SK-N-SH (cell line): ENCODE measurements around the gene ACOXL. TPM values are rescaled to one million over a fixed set of nuclear protein-coding genes. Genes with fewer than 3 reads are reported as not detected.

ENCODE experiments used
- CTCF ChIA-PET: fragments of 300-600, 350-600 bp; formaldehyde crosslinking; extraction: SDS; loops from one replicate; lab custom pipeline; 2021; lab: Yijun Ruan, JAX
- POLR2A ChIA-PET: fragments of 350-600 bp; sonication (Branson Sonifier 250); formaldehyde crosslinking; extraction: SDS; loops from one replicate; lab custom pipeline; 2020; ENCODE audit warnings: antibody characterized with exemption, inconsistent platforms; lab: Yijun Ruan, JAX
- DNase-seq: peaks from one replicate; pipeline ENCODE4 v3.0.0; 2012
- H2AFZ ChIP-seq: fragments of 200-600 bp; sonication (generic); 2 replicates; pipeline ENCODE4 v1.8.1; 2016; ENCODE audit warnings: antibody characterized with exemption, mild to moderate bottlenecking, low read depth
- H3F3A ChIP-seq: fragments of 200-600 bp; sonication (generic); replicated peaks from 2 replicates; pipeline ENCODE3; 2016; ENCODE audit warnings: antibody characterized with exemption, mild to moderate bottlenecking; ENCODE audit not compliant: insufficient read depth
- H3K27ac ChIP-seq, 2 experiments: fragments of 200-500 bp in 1 of 2; fragments of 200-600 bp in 1 of 2; sonication (Bioruptor generic) in 1 of 2; sonication (generic), shearing (Covaris generic) in 1 of 2; 2 replicates each; pipeline versions ENCODE4 v1.5.1 to v1.6.1; 2014 to 2016; ENCODE audit warnings: low read depth in 2 of 2, inconsistent platforms in 1 of 2, low read length in 1 of 2, mild to moderate bottlenecking in 1 of 2, mixed read lengths in 1 of 2
- H3K27me3 ChIP-seq: fragments of 200-600 bp; sonication (generic), shearing (Covaris generic); 2 replicates; pipeline ENCODE4 v1.6.1; 2016; ENCODE audit warnings: mixed run types; ENCODE audit not compliant: insufficient read depth
- H3K36me3 ChIP-seq, 2 experiments: fragments of 200-500 bp in 1 of 2; fragments of 200-600 bp in 1 of 2; sonication (Bioruptor generic) in 1 of 2; sonication (generic) in 1 of 2; replicated peaks in 1 of 2; 2 replicates each; pipeline versions ENCODE3 to v1.5.1; 2014 to 2016; ENCODE audit warnings: low read length in 1 of 2, mild to moderate bottlenecking in 1 of 2; ENCODE audit not compliant: insufficient read depth in 2 of 2, control insufficient read depth in 1 of 2
- H3K4me1 ChIP-seq, 2 experiments: fragments of 200-500 bp in 1 of 2; fragments of 200-600 bp in 1 of 2; sonication (Bioruptor generic) in 1 of 2; sonication (generic), shearing (Covaris generic) in 1 of 2; 2 replicates each; pipeline versions ENCODE4 v1.5.1 to v1.6.1; 2014 to 2016; ENCODE audit warnings: low read depth in 1 of 2, low read length in 1 of 2, mixed run types in 1 of 2; ENCODE audit not compliant: insufficient read depth in 2 of 2, control insufficient read depth in 1 of 2
- H3K4me2 ChIP-seq: fragments of 200-600 bp; sonication (generic), shearing (Covaris generic); 2 replicates; pipeline ENCODE4 v1.6.1; 2017; ENCODE audit warnings: mixed run types
- H3K4me3 ChIP-seq, 2 experiments: fragments of 200-500 bp in 1 of 2; fragments of 200-600 bp in 1 of 2; sonication (Bioruptor generic) in 1 of 2; sonication (generic), shearing (Covaris generic) in 1 of 2; 2 replicates each; pipeline versions ENCODE4 v1.5.1 to v1.8.1; 2014 to 2016; ENCODE audit warnings: low read depth in 2 of 2, inconsistent platforms in 1 of 2, low read length in 1 of 2, mild to moderate bottlenecking in 1 of 2, mixed read lengths in 1 of 2, moderate library complexity in 1 of 2
- H3K79me2 ChIP-seq: fragments of 200-600 bp; sonication (generic); 2 replicates; pipeline ENCODE4 v1.8.1; 2017; ENCODE audit warnings: mild to moderate bottlenecking; ENCODE audit not compliant: insufficient read depth
- H3K9ac ChIP-seq: fragments of 200-600 bp; sonication (generic); 2 replicates; pipeline ENCODE4 v1.6.1; 2017; ENCODE audit warnings: mixed run types
- H3K9me2 ChIP-seq: fragments of 200-600 bp; sonication (generic); 2 replicates; pipeline ENCODE4 v1.6.1; 2017; ENCODE audit warnings: mixed run types
- H3K9me3 ChIP-seq: fragments of 200-600 bp; sonication (generic); 2 replicates; pipeline ENCODE4 v1.6.1; 2017; ENCODE audit warnings: mixed run types, mild to moderate bottlenecking, moderate library complexity
- H4K20me1 ChIP-seq: fragments of 200-600 bp; sonication (generic); 2 replicates; pipeline ENCODE4 v1.6.1; 2017; ENCODE audit warnings: mild to moderate bottlenecking, mixed run types; ENCODE audit not compliant: insufficient read depth
- EP300 ChIP-seq, 2 experiments: IDR thresholded peaks; 2 replicates each; pipeline versions ENCODE4 v1.4.0 to v1.6.1; 2012; ENCODE audit warnings: borderline replicate concordance in 1 of 2, low read depth in 1 of 2, low read length in 1 of 2
- FOSL2 ChIP-seq: IDR thresholded peaks from 2 replicates; pipeline ENCODE4 v1.4.0; 2012; ENCODE audit warnings: low read depth, mild to moderate bottlenecking, moderate library complexity, borderline replicate concordance
- FOXJ3 ChIP-seq: sonication (generic); formaldehyde crosslinking; IDR thresholded peaks from 2 replicates; pipeline ENCODE4 v1.5.1; 2020; ENCODE audit warnings: mild to moderate bottlenecking, missing genetic modification reagents
- GATA2 ChIP-seq: sonication (generic); formaldehyde crosslinking; IDR thresholded peaks from 2 replicates; pipeline ENCODE4 v1.5.0; 2020; ENCODE audit warnings: mild to moderate bottlenecking, missing genetic modification reagents
- NFIC ChIP-seq: IDR thresholded peaks from 2 replicates; pipeline ENCODE4 v1.4.0; 2012; ENCODE audit warnings: borderline replicate concordance
- POLR2AphosphoS5 ChIP-seq: IDR thresholded peaks from 2 replicates; pipeline ENCODE4 v1.6.1; 2012; ENCODE audit warnings: low read depth, low read length
- SIN3A ChIP-seq: IDR thresholded peaks from 2 replicates; pipeline ENCODE4 v1.6.1; 2012; ENCODE audit warnings: low read depth, mild to moderate bottlenecking, low read length, moderate library complexity, borderline replicate concordance
- SMC3 ChIP-seq: IDR thresholded peaks from 2 replicates; pipeline ENCODE4 v1.6.1; 2012; ENCODE audit warnings: low read depth, low read length, improper control_type of control experiment
- TAF1 ChIP-seq: IDR thresholded peaks from 2 replicates; pipeline ENCODE4 v1.6.1; 2012; ENCODE audit warnings: low read depth, mild to moderate bottlenecking, low read length, moderate library complexity, borderline replicate concordance
- WGBS: methylation state at CpG from one replicate; pipeline ENCODE4 v1.1.6; 2017; ENCODE audit warnings: low lambda C conversion rate; 5-methylcytosine and 5-hydroxymethylcytosine counted together
- polyA plus RNA-seq, 3 experiments: library from polyadenylated mRNA; depleted of rRNA; stranded (reverse); fragments of >200 nt; gene quantifications; 2 replicates each; pipeline ENCODE4 v1.2.3, GENCODE V29; 2012
- TF ChIP-seq, protein P1 (sequence below): fragments of 150-350 bp; IDR thresholded peaks from 2 replicates; pipeline ENCODE4 v1.6.1; 2016; ENCODE audit warnings: mild to moderate bottlenecking, low read depth, low read length

Gene ACOXL
- polyA plus RNA-seq, 1 of the 3 experiments (the other 2 are of a cell fraction): not detected

DNA sequence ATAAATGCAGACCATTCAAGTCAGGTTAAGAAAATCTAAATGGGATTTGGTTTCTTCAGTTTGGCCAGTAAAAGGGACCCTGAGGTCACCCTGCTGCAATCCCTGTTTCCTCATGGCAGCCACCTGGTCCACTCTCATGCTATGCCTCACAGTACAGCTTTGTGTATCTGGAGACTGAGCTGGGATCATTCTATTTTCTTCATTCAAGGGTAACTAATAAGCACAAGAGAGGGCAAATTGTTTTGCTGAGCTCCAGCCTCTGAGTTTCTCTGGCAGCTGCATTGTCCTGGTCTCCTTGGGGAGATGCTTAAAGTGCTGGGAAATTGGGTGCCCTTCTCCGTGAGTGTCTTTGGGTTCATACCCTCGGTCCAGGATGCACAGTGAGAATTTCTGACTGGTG, 369.8 kb downstream of the ACOXL start:
- POLR2A ChIA-PET: no interaction called here
- no peaks in the 10 kb centered on the region for H3K79me2 ChIP-seq
- H2AFZ ChIP-seq: no peak overlapping the region
- no peaks in the 10 kb centered on the region for H3F3A ChIP-seq
- H3K4me3 ChIP-seq: no peak overlapping the region
- WGBS: 51% methylated on average over 2 of the region's 2 CpGs
- TF ChIP-seq SMC3 (no peak), GATA2 (CRISPR knock-in tag) (no peak), FOXJ3 (CRISPR knock-in tag) (no peak), SIN3A (no peak)
- TF ChIP-seq, protein P1, sequence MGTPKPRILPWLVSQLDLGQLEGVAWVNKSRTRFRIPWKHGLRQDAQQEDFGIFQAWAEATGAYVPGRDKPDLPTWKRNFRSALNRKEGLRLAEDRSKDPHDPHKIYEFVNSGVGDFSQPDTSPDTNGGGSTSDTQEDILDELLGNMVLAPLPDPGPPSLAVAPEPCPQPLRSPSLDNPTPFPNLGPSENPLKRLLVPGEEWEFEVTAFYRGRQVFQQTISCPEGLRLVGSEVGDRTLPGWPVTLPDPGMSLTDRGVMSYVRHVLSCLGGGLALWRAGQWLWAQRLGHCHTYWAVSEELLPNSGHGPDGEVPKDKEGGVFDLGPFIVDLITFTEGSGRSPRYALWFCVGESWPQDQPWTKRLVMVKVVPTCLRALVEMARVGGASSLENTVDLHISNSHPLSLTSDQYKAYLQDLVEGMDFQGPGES: no peak
- no peaks in the 10 kb centered on the region for H3K9me2 ChIP-seq
- no peaks in the 10 kb centered on the region for H4K20me1 ChIP-seq
- CTCF ChIA-PET: no interaction called here
- no peak overlapping the region for H3K27ac ChIP-seq
- DNase-seq: no peak
- no peaks in the 10 kb centered on the region for H3K9me3 ChIP-seq
- no peaks in the 10 kb centered on the region; a peak in 1 of 4 replicates for H3K4me1 ChIP-seq
- H3K4me2 ChIP-seq: no peak overlapping the region
- no peak overlapping the region for H3K9ac ChIP-seq
- no peaks in the 10 kb centered on the region; the same call in 1 of the 2 replicates for H3K27me3 ChIP-seq
- H3K36me3 ChIP-seq: no peaks in the 10 kb centered on the region

DNA sequence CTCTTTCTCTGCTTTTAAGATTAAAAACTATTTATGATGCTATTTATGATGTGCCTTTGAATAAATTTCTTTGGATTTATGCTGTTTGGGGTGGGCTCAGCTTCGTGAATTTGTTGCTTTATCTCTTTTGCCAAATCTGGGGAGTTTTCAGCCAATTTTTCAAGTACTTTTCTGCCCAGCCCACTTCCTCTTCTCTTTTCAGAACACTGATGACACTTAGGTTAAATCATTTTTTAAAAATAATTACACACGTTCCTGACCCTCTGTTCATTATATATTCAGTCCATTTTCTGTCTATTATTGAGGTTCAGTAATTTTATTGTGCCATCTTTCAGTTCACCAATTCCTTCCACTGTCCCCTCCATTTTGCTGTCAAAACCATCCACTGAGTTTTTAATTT, 373.6 kb downstream of the ACOXL start:
- CTCF ChIA-PET: no interaction called here
- H2AFZ ChIP-seq: no peak overlapping the region
- no peak overlapping the region for H3K27ac ChIP-seq
- H3K4me2 ChIP-seq: no peak overlapping the region
- H3K4me3 ChIP-seq: no peak overlapping the region
- POLR2A ChIA-PET: no interaction called here
- H3F3A ChIP-seq: no peaks in the 10 kb centered on the region
- H3K79me2 ChIP-seq: no peaks in the 10 kb centered on the region
- H3K9ac ChIP-seq: no peak overlapping the region
- no peaks in the 10 kb centered on the region for H3K4me1 ChIP-seq
- WGBS: 33% methylated on average over 2 of the region's 2 CpGs
- H3K36me3 ChIP-seq: no peaks in the 10 kb centered on the region
- TF ChIP-seq NFIC (no peak), EP300 (IDR thresholded peaks at IDR 0.05; ENCODE audit: borderline replicate concordance in 1 of 2, low read depth in 1 of 2, low read length in 1 of 2) (no peak), TAF1 (no peak), FOSL2 (no peak), POLR2AphosphoS5 (no peak)
- TF ChIP-seq, protein P1: no peak
- H3K27me3 ChIP-seq: no peaks in the 10 kb centered on the region; the same call in 1 of the 2 replicates
- H3K9me2 ChIP-seq: no peaks in the 10 kb centered on the region
- no peak for DNase-seq
- no peaks in the 10 kb centered on the region for H3K9me3 ChIP-seq
- no peaks in the 10 kb centered on the region for H4K20me1 ChIP-seq
